Neural cell (in vitro differentiated cells): ENCODE measurements around the gene RWDD4. TPM values are rescaled to one million over a fixed set of nuclear protein-coding genes. Genes with fewer than 3 reads are reported as not detected.

Experiments
- H2AFZ ChIP-seq: fragments of 200-600, 300-800 bp; sonication (generic), shearing (Covaris generic); 2 replicates; pipeline ENCODE4 v1.6.0; 2014; ENCODE audit warnings: low read depth, mild to moderate bottlenecking, antibody characterized with exemption, low read length, moderate library complexity
- H3F3A ChIP-seq: fragments of 200-600 bp; shearing (Covaris generic); 2 replicates; pipeline ENCODE4 v1.6.1; 2016; ENCODE audit warnings: mild to moderate bottlenecking, moderate library complexity, mixed read lengths, antibody characterized with exemption, low read length; ENCODE audit not compliant: insufficient read depth, poor library complexity, severe bottlenecking
- H3K27ac ChIP-seq: fragments of 200-600, 300-800 bp; sonication (generic), shearing (Covaris generic); 2 replicates; pipeline ENCODE4 v1.5.1; 2014; ENCODE audit warnings: mild to moderate bottlenecking, low read length, moderate library complexity
- H3K27me3 ChIP-seq: fragments of 300-800, 200-600 bp; sonication (generic), shearing (Covaris generic); 2 replicates; pipeline ENCODE4 v1.6.0; 2014; ENCODE audit warnings: mild to moderate bottlenecking, low read depth, low read length, moderate library complexity; ENCODE audit not compliant: insufficient read depth
- H3K36me3 ChIP-seq: fragments of 300-800, 200-600 bp; sonication (generic), shearing (Covaris generic); 2 replicates; pipeline ENCODE4 v1.5.1; 2014; ENCODE audit warnings: mild to moderate bottlenecking, antibody characterized with exemption, low read length, moderate library complexity; ENCODE audit not compliant: insufficient read depth
- H3K4me2 ChIP-seq: fragments of 300-800, 200-600 bp; sonication (generic), shearing (Covaris generic); 2 replicates; pipeline ENCODE4 v1.6.0; 2014; ENCODE audit warnings: mild to moderate bottlenecking, low read length
- H3K4me3 ChIP-seq: fragments of 300-800, 200-600 bp; sonication (generic), shearing (Covaris generic); 2 replicates; pipeline ENCODE4 v1.5.1; 2014; ENCODE audit warnings: mild to moderate bottlenecking, low read length, moderate library complexity
- H3K79me2 ChIP-seq: fragments of 200-600 bp; shearing (Covaris generic); replicated peaks from 2 replicates; pipeline ENCODE4 v1.6.0; 2014; ENCODE audit warnings: mild to moderate bottlenecking, low read length, moderate library complexity; ENCODE audit not compliant: insufficient read depth
- H3K9ac ChIP-seq: fragments of 300-800, 200-600 bp; sonication (generic), shearing (Covaris generic); 2 replicates; pipeline ENCODE4 v1.6.1; 2016; ENCODE audit warnings: mild to moderate bottlenecking, low read length, mixed read lengths
- H3K9me2 ChIP-seq: fragments of 200-600 bp; shearing (Covaris generic); 2 replicates; pipeline ENCODE4 v1.6.1; 2016; ENCODE audit warnings: mild to moderate bottlenecking, low read length, mixed read lengths; ENCODE audit not compliant: insufficient read depth
- H3K9me3 ChIP-seq: fragments of 200-600, 300-800 bp; sonication (generic), shearing (Covaris generic); 2 replicates; pipeline ENCODE4 v1.6.1; 2016; ENCODE audit warnings: mild to moderate bottlenecking, mixed run types, low read length, moderate library complexity, mixed read lengths
- H4K20me1 ChIP-seq: fragments of 200-600 bp; shearing (Covaris generic); 2 replicates; pipeline ENCODE4 v1.6.1; 2016; ENCODE audit warnings: mild to moderate bottlenecking, mixed run types; ENCODE audit not compliant: insufficient read depth
- CTCF ChIP-seq: fragments of 450-650 bp; IDR thresholded peaks from 2 replicates; pipeline ENCODE4 v1.5.1; 2014; ENCODE audit warnings: antibody characterized with exemption, mild to moderate bottlenecking, moderate library complexity; ENCODE audit not compliant: poor library complexity, severe bottlenecking
- EP300 ChIP-seq: fragments of 450-650 bp; conservative IDR thresholded peaks from 2 replicates; pipeline ENCODE4 v1.6.1; 2014; ENCODE audit warnings: antibody characterized with exemption, mild to moderate bottlenecking, moderate library complexity; ENCODE audit not compliant: poor library complexity, severe bottlenecking
- EZH2 ChIP-seq: fragments of 200-600, 300-800 bp; shearing (Covaris generic), sonication (generic); IDR thresholded peaks from 2 replicates; pipeline ENCODE4 v1.6.1; 2014; ENCODE audit warnings: antibody characterized with exemption, low read length, borderline replicate concordance, mild to moderate bottlenecking; ENCODE audit not compliant: insufficient read depth, poor library complexity, severe bottlenecking
- MXI1 ChIP-seq: fragments of 450-650 bp; conservative IDR thresholded peaks from 2 replicates; pipeline ENCODE4 v1.6.1; 2014; ENCODE audit warnings: antibody characterized with exemption, mild to moderate bottlenecking; ENCODE audit not compliant: poor library complexity, severe bottlenecking
- POLR2AphosphoS5 ChIP-seq: IDR thresholded peaks from 2 replicates; pipeline ENCODE4 v1.6.1; 2012
- RAD21 ChIP-seq: fragments of 450-650 bp; conservative IDR thresholded peaks from 2 replicates; pipeline ENCODE4 v1.6.1; 2014; ENCODE audit warnings: antibody characterized with exemption, mild to moderate bottlenecking, moderate library complexity
- REST ChIP-seq: IDR thresholded peaks from 2 replicates; pipeline ENCODE4 v1.6.1; 2012; ENCODE audit warnings: borderline replicate concordance
- SMC3 ChIP-seq: fragments of 450-650 bp; conservative IDR thresholded peaks from 2 replicates; pipeline ENCODE4 v1.6.1; 2014; ENCODE audit warnings: antibody characterized with exemption, mild to moderate bottlenecking, moderate library complexity; ENCODE audit not compliant: poor library complexity
- TAF1 ChIP-seq: IDR thresholded peaks from 2 replicates; pipeline ENCODE4 v1.6.1; 2012; ENCODE audit warnings: low read depth
- polyA plus RNA-seq: library from polyadenylated mRNA; depleted of rRNA; stranded (reverse); fragments of >200 nt; gene quantifications from 2 replicates; pipeline ENCODE4 v1.2.3, GENCODE V29; 2014

RWDD4 gene
- polyA plus RNA-seq, 1 donor from 2014 or later = 68.2 TPM

GRCh38 chr4:183612329-183613250 lies 46.4 kb downstream of the RWDD4 start:
- Histone ChIP-seq H3K4me2 (no peak overlapping the region), H3K27me3 (no peaks in the 10 kb centered on the region), H3K79me2 (no peaks in the 10 kb centered on the region), H4K20me1 (no peaks in the 10 kb centered on the region), H3K9me3 (no peaks in the 10 kb centered on the region), H2AFZ (no peak overlapping the region), H3K9ac (no peak overlapping the region), H3K36me3 (no peaks in the 10 kb centered on the region), H3K4me3 (no peak overlapping the region), H3K9me2 (no peaks in the 10 kb centered on the region), H3F3A (no peaks in the 10 kb centered on the region), H3K27ac (no peak overlapping the region)
- TF ChIP-seq RAD21 = no peak
- no peak for TF ChIP-seq POLR2AphosphoS5
- no peak for TF ChIP-seq EZH2
- TF ChIP-seq EP300 = no peak
- TF ChIP-seq SMC3 = no peak
- TF ChIP-seq REST = no peak
- no peak for TF ChIP-seq TAF1
- no peak for TF ChIP-seq CTCF
- no peak for TF ChIP-seq MXI1

- no peaks in the 10 kb centered on the region for H3K79me2 ChIP-seq
- H3F3A ChIP-seq = no peaks in the 10 kb centered on the region
- H3K9ac ChIP-seq = no peak overlapping the region
- no peaks in the 10 kb centered on the region for H3K9me3 ChIP-seq
- no peaks in the 10 kb centered on the region for H3K27me3 ChIP-seq
- no peak overlapping the region for H3K4me3 ChIP-seq
- no peak overlapping the region for H3K4me2 ChIP-seq
- TF ChIP-seq MXI1 (no peak), RAD21 (no peak), CTCF (no peak), EP300 (no peak), TAF1 (no peak), EZH2 (no peak), SMC3 (no peak), POLR2AphosphoS5 (no peak)
- H4K20me1 ChIP-seq = no peaks in the 10 kb centered on the region
- no peak overlapping the region for H2AFZ ChIP-seq
- H3K27ac ChIP-seq = no peak overlapping the region
- H3K9me2 ChIP-seq = no peaks in the 10 kb centered on the region
- no peaks in the 10 kb centered on the region for H3K36me3 ChIP-seq
Measured at GRCh38 chr4:183611210-183611830, 47.7 kb downstream of the RWDD4 start.
